ENCODE results near the gene RASSF4.

RASSF4 gene

GRCh38 chr10:44962870-44963738, 3.5 kb downstream of the RASSF4 start:
- no peak for DNase-seq (ENCODE audit: low read depth in 2 of 2)

- no peak for DNase-seq (ENCODE audit: low read depth in 2 of 2)
These were observed 4.4 kb downstream of the RASSF4 start for GRCh38 chr10:44963772-44964633.

- DNase-seq (ENCODE audit: low read depth in 2 of 2), result no peak
These were observed 5.5 kb downstream of the RASSF4 start for GRCh38 chr10:44965104-44965503.

GRCh38 chr10:44965651-44966097, 6.1 kb downstream of the RASSF4 start:
- no peak for DNase-seq (ENCODE audit: low read depth in 2 of 2)

GRCh38 chr10:44966129-44966815, 6.7 kb downstream of the RASSF4 start:
- DNase-seq (ENCODE audit: low read depth in 2 of 2), result no peak

- no peak for DNase-seq (ENCODE audit: low read depth in 2 of 2)
These were observed 7.4 kb downstream of the RASSF4 start for GRCh38 chr10:44966816-44967509.

GRCh38 chr10:44967616-44968015, 8.0 kb downstream of the RASSF4 start:
- DNase-seq (ENCODE audit: low read depth in 2 of 2), result no peak

- no peak for DNase-seq (ENCODE audit: low read depth in 2 of 2)
These were observed 8.5 kb downstream of the RASSF4 start for GRCh38 chr10:44968091-44968490.

- DNase-seq (ENCODE audit: low read depth in 2 of 2), result no peak
These were observed 9.1 kb downstream of the RASSF4 start for GRCh38 chr10:44968500-44969400.

GRCh38 chr10:44969854-44970253, 10.3 kb downstream of the RASSF4 start:
- DNase-seq (ENCODE audit: low read depth in 2 of 2), result no peak

GRCh38 chr10:44970812-44971395, 11.3 kb downstream of the RASSF4 start:
- DNase-seq (ENCODE audit: low read depth in 2 of 2), result no peak

- DNase-seq (ENCODE audit: low read depth in 2 of 2), result no peak
These were observed 11.8 kb downstream of the RASSF4 start for GRCh38 chr10:44971434-44971833.

GRCh38 chr10:44971935-44972757, 12.5 kb downstream of the RASSF4 start:
- DNase-seq (ENCODE audit: low read depth in 2 of 2), result no peak

- DNase-seq (ENCODE audit: low read depth in 2 of 2), result no peak
These were observed 13.3 kb downstream of the RASSF4 start for GRCh38 chr10:44972874-44973306.

- no peak for DNase-seq (ENCODE audit: low read depth in 2 of 2)
These were observed 13.9 kb downstream of the RASSF4 start for GRCh38 chr10:44973323-44974081.

GRCh38 chr10:44974082-44974627, 14.6 kb downstream of the RASSF4 start:
- no peak for DNase-seq (ENCODE audit: low read depth in 2 of 2)

GRCh38 chr10:44974628-44975430, 15.2 kb downstream of the RASSF4 start:
- peak; percentile 57 to 61 for DNase-seq (ENCODE audit: low read depth in 2 of 2)

Data from stimulated activated CD4-positive, alpha-beta T cell treated with anti-CD3 and anti-CD28 coated beads, Interleukin-1b, Interleukin-23, amount 100 ng/mL, for 4 hours (primary cell).